ENCODE measurements around the gene TUBB3.

DNA sequence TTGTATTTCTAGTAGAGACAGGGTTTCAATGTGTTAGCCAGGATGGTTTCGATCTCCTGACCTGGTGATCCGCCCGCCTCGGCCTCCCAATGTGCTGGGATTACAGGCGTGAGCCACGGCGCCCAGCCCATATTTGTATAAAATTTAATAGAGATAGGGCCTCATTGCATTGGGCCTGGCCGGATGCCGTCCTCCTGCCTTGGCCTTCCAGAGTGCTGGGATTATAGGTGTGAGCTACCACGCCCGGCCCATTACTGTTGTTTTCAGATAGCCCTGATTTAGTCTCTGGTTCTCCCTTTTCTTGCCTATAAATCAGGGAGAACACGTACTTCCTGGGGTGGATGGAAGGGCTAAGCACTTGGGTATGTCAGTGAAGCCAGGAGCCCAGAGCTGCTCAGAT, 28.9 kb downstream of the TUBB3 start:
- no peak for TF ChIP-seq EZH2 (IDR thresholded peaks at IDR 0.05; ENCODE audit: borderline replicate concordance, insufficient read depth, low read depth, low read length, poor library complexity, severe bottlenecking)
- TF ChIP-seq, protein P1, sequence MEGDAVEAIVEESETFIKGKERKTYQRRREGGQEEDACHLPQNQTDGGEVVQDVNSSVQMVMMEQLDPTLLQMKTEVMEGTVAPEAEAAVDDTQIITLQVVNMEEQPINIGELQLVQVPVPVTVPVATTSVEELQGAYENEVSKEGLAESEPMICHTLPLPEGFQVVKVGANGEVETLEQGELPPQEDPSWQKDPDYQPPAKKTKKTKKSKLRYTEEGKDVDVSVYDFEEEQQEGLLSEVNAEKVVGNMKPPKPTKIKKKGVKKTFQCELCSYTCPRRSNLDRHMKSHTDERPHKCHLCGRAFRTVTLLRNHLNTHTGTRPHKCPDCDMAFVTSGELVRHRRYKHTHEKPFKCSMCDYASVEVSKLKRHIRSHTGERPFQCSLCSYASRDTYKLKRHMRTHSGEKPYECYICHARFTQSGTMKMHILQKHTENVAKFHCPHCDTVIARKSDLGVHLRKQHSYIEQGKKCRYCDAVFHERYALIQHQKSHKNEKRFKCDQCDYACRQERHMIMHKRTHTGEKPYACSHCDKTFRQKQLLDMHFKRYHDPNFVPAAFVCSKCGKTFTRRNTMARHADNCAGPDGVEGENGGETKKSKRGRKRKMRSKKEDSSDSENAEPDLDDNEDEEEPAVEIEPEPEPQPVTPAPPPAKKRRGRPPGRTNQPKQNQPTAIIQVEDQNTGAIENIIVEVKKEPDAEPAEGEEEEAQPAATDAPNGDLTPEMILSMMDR (IDR thresholded peaks at IDR 0.05) = no peak

Data from B cell (primary cell).